ENCODE data around the gene C2orf78. TPM values are rescaled to one million over a fixed set of nuclear protein-coding genes. Genes with fewer than 3 reads are reported as not detected.

The C2orf78 gene
- total and polyA plus RNA-seq, 2 of the 4 experiments (the other 2 are of a cell fraction) = 0.03 TPM; not detected in 1

- no peak overlapping the region for H2BK120ac ChIP-seq (ENCODE audit: low read depth, low read length)
- H3K9me1 ChIP-seq (ENCODE audit: insufficient read depth, low read length) = no peaks in the 10 kb centered on the region
- no peak overlapping the region for H2AFZ ChIP-seq (replicated peaks; ENCODE audit: low read length, poor library complexity)
- DNase-seq (peak; percentile 52), ATAC-seq (ENCODE audit: low read depth) (no peak)
- no peaks in the 10 kb centered on the region for H3K4me1 ChIP-seq (ENCODE audit: control insufficient read depth, insufficient read depth, low read length)
- H3K56ac ChIP-seq (ENCODE audit: extremely low read depth, insufficient read depth, low read length) = no peak overlapping the region
- H4K20me1 ChIP-seq (ENCODE audit: insufficient read depth, low read length) = no peaks in the 10 kb centered on the region
- H3K4ac ChIP-seq (ENCODE audit: low read depth, low read length) = no peak overlapping the region
- no peak overlapping the region for H3K18ac ChIP-seq (ENCODE audit: low read depth, low read length)
- H3K79me1 ChIP-seq (ENCODE audit: low read depth in 1 of 2, low read length in 2 of 2) = peaks cover 9 to 29% of the 10 kb centered on the region in 2 experiments; a peak in 3 of 4 replicates
- in situ Hi-C loops (cut with MboI; ENCODE audit: low sequenced_read_pairs) (loop anchor here (10.0 to 25.0 kb wide), 2 partner anchors 159 to 312 kb away; partner anchors contain the start of genes BOLA3 and TET3), dilution Hi-C loops (cut with HindIII; ENCODE audit: low sequenced_read_pairs, unreplicated experiment) (loop anchor here (25.0 kb wide), 1 partner anchor 287 kb away; no protein-coding TSS in a partner anchor), intact Hi-C loops (cut with micrococcal nuclease) (no loop called here)
- no peak overlapping the region for H2BK5ac ChIP-seq (ENCODE audit: low read depth, low read length, poor library complexity, severe bottlenecking)
- H4K5ac ChIP-seq (ENCODE audit: low read depth, low read length) = no peak overlapping the region
- no peak overlapping the region for H2AK5ac ChIP-seq (ENCODE audit: low read depth, low read length)
- peak; percentile 61; the same call in 1 of the 2 replicates for TF ChIP-seq CEBPB (IDR thresholded peaks at IDR 0.05; ENCODE audit: low read depth, low read length)
- no peak for TF ChIP-seq CTCF (conservative IDR thresholded peaks at IDR 0.05; ENCODE audit: low read depth, low read length)
- no peak for TF ChIP-seq USF2 (IDR thresholded peaks at IDR 0.05; ENCODE audit: low read depth, low read length)
- no peak overlapping the region for H3K27ac ChIP-seq (ENCODE audit: insufficient read depth, low read length)
- H3K4me2 ChIP-seq (ENCODE audit: low read depth, low read length) = no peak overlapping the region
- no peak overlapping the region for H4K91ac ChIP-seq (ENCODE audit: insufficient read depth, low read depth, low read length)
- no peaks in the 10 kb centered on the region for H3K9me3 ChIP-seq (ENCODE audit: control insufficient read depth, insufficient read depth, low read length)
- H3K4me3 ChIP-seq (ENCODE audit: insufficient read depth, low read depth, low read length) = no peak overlapping the region
- BruUV-seq (replicated peaks) = no TSS peak
- no peak overlapping the region for H4K8ac ChIP-seq (ENCODE audit: low read depth in 2 of 2, low read length in 2 of 2)
- no peak overlapping the region for H3K9ac ChIP-seq (ENCODE audit: low read depth, low read length)
- H3K36me3 ChIP-seq (ENCODE audit: control insufficient read depth, insufficient read depth, low read length) = no peaks in the 10 kb centered on the region
- no peak overlapping the region for H2BK20ac ChIP-seq (ENCODE audit: low read depth, low read length)
- no peak overlapping the region for H2AK9ac ChIP-seq (replicated peaks; ENCODE audit: low read depth, low read length, poor library complexity)
- ChIA-PET CTCF (interaction anchor here (2.0 kb wide), 2 partner anchors 324 to 510 kb away, joined by 7 to 9 read pairs; no protein-coding TSS in a partner anchor), POLR2A (ENCODE audit: unreplicated experiment) (no interaction called here)
- H3K23ac ChIP-seq (ENCODE audit: low read depth, low read length) = no peak overlapping the region
- 50% methylated on average over 1 of the region's 4 CpGs; no CpG with 5 or more reads in 1 of the 2 experiments for WGBS, 2 experiments (ENCODE audit: extremely low coverage in 2 of 2, insufficient read length in 1 of 2)
- H3K27me3 ChIP-seq (ENCODE audit: control insufficient read depth, insufficient read depth, low read length) = peaks cover 6% of the 10 kb centered on the region
- H2BK15ac ChIP-seq (ENCODE audit: low read depth, low read length) = no peak overlapping the region
- H3K14ac ChIP-seq (replicated peaks; ENCODE audit: low read depth, low read length) = no peak overlapping the region
Measured at GRCh38 chr2:73825408-73825807, 41.4 kb downstream of the C2orf78 start.

Data from IMR-90 (cell line).